ENCODE data around the gene POFUT2.

POFUT2 gene

GRCh38 chr21:45250914-45251634 lies 36.6 kb downstream of the POFUT2 start:
- no peak for DNase-seq (ENCODE audit: low read depth in 2 of 3, low spot score in 1 of 3)

- DNase-seq (ENCODE audit: low read depth in 2 of 3, low spot score in 1 of 3): no peak
Measured at GRCh38 chr21:45250272-45250671, 37.4 kb downstream of the POFUT2 start.

- DNase-seq (ENCODE audit: low read depth in 2 of 3, low spot score in 1 of 3): no peak
Measured at GRCh38 chr21:45249626-45250025, 38.1 kb downstream of the POFUT2 start.

- no peak for DNase-seq (ENCODE audit: low read depth in 2 of 3, low spot score in 1 of 3)
Measured at GRCh38 chr21:45248893-45249381, 38.8 kb downstream of the POFUT2 start.

- no peak for DNase-seq (ENCODE audit: low read depth in 2 of 3, low spot score in 1 of 3)
Measured at GRCh38 chr21:45248301-45248892, 39.3 kb downstream of the POFUT2 start.

GRCh38 chr21:45246386-45247320 lies 41.0 kb downstream of the POFUT2 start:
- DNase-seq (ENCODE audit: low read depth in 2 of 3, low spot score in 1 of 3): no peak

- no peak for DNase-seq (ENCODE audit: low read depth in 2 of 3, low spot score in 1 of 3)
Measured at GRCh38 chr21:45244799-45245340, 42.8 kb downstream of the POFUT2 start.

GRCh38 chr21:45243603-45244002 lies 44.1 kb downstream of the POFUT2 start:
- no peak for DNase-seq (ENCODE audit: low read depth in 2 of 3, low spot score in 1 of 3)

GRCh38 chr21:45241357-45241756 lies 46.3 kb downstream of the POFUT2 start:
- DNase-seq (ENCODE audit: low read depth in 2 of 3, low spot score in 1 of 3): no peak

GRCh38 chr21:45237401-45237800 lies 50.3 kb downstream of the POFUT2 start:
- DNase-seq (ENCODE audit: low read depth in 2 of 3, low spot score in 1 of 3): no peak

- DNase-seq (ENCODE audit: low read depth in 2 of 3, low spot score in 1 of 3): no peak
Measured at GRCh38 chr21:45236481-45236880, 51.2 kb downstream of the POFUT2 start.

- no peak for DNase-seq (ENCODE audit: low read depth in 2 of 3, low spot score in 1 of 3)
Measured at GRCh38 chr21:45235488-45235887, 52.2 kb downstream of the POFUT2 start.

- no peak for DNase-seq (ENCODE audit: low read depth in 2 of 3, low spot score in 1 of 3)
Measured at GRCh38 chr21:45234965-45235364, 52.7 kb downstream of the POFUT2 start.

GRCh38 chr21:45234127-45234526 lies 53.6 kb downstream of the POFUT2 start:
- DNase-seq (ENCODE audit: low read depth in 2 of 3, low spot score in 1 of 3): no peak

GRCh38 chr21:45231705-45232104 lies 56.0 kb downstream of the POFUT2 start:
- no peak for DNase-seq (ENCODE audit: low read depth in 2 of 3, low spot score in 1 of 3)

- DNase-seq (ENCODE audit: low read depth in 2 of 3, low spot score in 1 of 3): no peak
Measured at GRCh38 chr21:45228656-45229240, 58.9 kb downstream of the POFUT2 start.

GRCh38 chr21:45228171-45228641 lies 59.5 kb downstream of the POFUT2 start:
- DNase-seq (ENCODE audit: low read depth in 2 of 3, low spot score in 1 of 3): peak; percentile 68 to 72 (median 69)

GRCh38 chr21:45227735-45228134 lies 60.0 kb downstream of the POFUT2 start:
- no peak for DNase-seq (ENCODE audit: low read depth in 2 of 3, low spot score in 1 of 3)

- DNase-seq (ENCODE audit: low read depth in 2 of 3, low spot score in 1 of 3): no peak
Measured at GRCh38 chr21:45226540-45227326, 61.0 kb downstream of the POFUT2 start.

GRCh38 chr21:45225741-45226327 lies 61.9 kb downstream of the POFUT2 start:
- no peak for DNase-seq (ENCODE audit: low read depth in 2 of 3, low spot score in 1 of 3)

Data from stimulated activated CD4-positive, alpha-beta T cell treated with anti-CD3 and anti-CD28 coated beads, Interleukin-12 subunit alpha, Interleukin-12 subunit beta, amount 100 ng/mL, for 48 hours (primary cell).